HG02678 (cell line): ENCODE measurements around the gene CLNK.

Experiments
- ATAC-seq: cut with Tn5 transposase; IDR thresholded peaks from one replicate; pipeline ENCODE4 v1.9.1; 2021; ENCODE audit warnings: mild to moderate bottlenecking, moderate library complexity; ENCODE audit not compliant: unreplicated experiment

The CLNK gene

GRCh38 chr4:10461091-10461849 lies 223.3 kb downstream of the CLNK start:
- ATAC-seq, result peak; percentile 70

DNA sequence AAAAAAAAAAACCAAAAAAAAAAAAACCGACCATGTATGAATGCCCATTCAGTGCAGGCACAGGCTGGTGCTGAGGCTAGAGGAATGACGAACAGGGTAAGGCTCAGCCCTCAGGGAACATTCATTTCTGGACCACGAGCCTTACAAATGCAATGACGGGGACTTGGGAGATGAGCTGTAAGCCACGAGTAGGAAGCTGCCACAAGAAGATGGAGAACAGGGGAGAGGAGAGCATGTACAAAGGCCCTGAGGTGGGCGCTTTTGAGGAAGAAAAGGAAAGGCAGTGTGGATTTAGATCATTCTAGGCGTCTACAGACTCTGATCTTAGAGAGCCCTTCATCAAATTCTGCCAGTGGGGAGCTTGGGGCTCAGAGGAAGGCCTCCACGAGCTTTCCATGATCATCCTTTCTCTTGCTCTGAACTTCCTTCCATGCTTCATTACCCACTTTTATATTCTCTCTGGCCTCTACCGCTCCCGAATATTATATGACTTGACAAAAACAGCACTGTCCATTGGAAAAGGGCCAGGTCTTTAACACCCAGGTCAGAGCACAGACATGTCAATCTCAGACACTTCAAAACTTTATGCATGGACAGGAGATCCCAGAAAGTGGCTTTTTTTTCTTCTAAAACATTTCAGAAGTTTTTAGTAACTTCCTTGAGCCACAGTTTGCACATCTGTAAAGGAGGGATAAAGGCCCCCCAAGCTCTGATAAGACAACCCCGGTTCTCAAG lies 224.1 kb downstream of the CLNK start:
- no peak for ATAC-seq

GRCh38 chr4:10459305-10459704 lies 225.3 kb downstream of the CLNK start:
- no peak for ATAC-seq

DNA sequence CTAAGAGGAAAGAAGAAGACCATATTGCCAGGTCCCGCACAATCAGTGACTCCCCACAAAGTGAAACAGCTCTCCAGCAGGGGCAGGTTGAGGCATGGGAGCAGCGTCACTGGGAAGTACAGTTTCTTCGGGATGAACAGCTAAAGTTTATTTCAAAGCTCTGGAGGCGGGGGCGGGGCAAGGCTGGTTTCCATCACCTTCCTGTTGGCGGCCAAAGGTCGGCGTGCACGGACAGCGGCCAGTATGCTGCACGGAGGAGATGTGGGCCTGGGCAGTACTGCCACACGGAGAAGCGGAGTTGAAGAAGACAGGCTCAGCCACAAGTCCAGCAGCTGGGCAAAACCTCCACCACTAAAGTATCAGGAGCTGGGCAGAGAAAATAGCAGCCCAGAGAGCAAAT lies 226.4 kb downstream of the CLNK start:
- no peak for ATAC-seq

GRCh38 chr4:10457255-10457801 lies 227.2 kb downstream of the CLNK start, which contains the start of gene ZNF518B:
Gene ZNF518B, minus strand, starts transcription at chr4:10457426. Its CDS starts 11,098 bp downstream, at chr4:10446328.
- ATAC-seq, result peak; percentile 79

GRCh38 chr4:10456595-10457254 lies 227.8 kb downstream of the CLNK start:
- ATAC-seq, result peak; percentile 61

DNA sequence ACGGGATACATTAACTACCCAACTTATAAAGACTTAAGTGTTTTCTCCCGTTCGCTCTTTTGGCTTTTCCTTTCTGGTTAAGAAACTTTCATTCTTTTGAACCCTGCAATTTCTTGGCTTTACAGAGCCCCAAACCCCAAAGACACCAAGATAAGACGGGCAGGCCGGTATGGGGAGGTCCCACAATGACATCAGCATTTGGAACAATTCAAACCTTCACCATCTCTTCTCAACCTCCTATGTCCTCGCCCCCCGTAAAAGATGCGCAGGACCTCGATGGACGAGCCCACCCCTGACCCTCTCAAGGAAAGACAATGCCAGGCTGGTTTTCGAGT lies 228.3 kb downstream of the CLNK start:
- no peak for ATAC-seq

DNA sequence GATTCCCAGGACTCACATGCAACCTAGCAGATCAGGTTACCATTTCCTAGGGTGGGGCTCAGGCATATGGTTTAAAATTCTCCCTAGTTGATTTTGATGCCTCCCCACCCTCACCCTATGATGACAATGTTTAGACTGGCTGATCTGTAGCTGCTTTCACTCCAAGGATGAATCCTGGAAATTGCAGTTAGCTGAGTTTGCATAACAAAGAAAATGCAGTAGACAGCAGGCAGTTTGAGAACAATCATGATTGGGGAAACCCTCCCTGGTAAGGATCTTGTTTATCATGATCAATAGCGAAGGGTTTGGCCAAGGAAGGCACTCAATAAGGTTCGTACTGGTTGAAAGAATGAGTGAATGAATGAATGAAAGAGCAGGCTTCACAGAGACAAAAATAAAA lies 229.4 kb downstream of the CLNK start:
- ATAC-seq, result no peak

DNA sequence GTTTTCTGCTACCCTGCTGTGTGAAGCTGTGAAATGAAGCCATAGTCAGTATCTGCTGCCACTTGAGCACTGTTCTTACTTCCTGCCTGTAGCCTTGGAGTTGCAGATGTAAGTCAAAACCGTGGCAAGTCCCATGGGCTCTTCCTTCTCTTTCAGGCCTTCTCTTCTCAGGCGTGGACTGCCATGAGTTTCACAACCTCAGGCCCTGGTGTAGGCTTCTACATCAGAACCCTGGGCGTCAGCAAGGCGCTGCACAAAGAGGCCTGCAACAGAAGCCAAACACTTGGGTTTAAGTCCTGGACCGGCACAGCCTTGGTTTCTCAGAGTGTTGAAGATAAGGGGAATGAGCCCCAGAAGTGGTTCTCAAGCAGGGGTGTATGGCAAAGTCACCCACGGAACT lies 229.8 kb downstream of the CLNK start:
- no peak for ATAC-seq

DNA sequence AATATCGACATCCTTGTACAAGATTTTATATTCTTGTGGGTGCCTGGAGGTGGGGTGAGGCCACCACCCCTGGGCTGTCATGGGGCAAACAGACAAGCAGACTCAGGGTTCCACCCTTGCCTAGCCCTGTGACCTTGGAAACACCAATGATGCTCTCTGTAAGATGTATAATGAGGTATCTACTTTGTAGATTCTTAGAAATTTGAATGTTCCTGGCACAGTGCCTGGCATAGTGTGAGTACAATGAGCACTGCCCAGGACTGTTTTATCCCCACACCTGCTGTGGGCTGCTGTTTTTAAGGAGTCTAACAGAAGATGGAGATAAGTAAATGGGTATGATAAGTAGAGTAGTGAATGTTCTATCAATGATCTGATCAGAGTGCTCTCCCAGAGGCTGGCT lies 230.4 kb downstream of the CLNK start:
- ATAC-seq, result no peak

DNA sequence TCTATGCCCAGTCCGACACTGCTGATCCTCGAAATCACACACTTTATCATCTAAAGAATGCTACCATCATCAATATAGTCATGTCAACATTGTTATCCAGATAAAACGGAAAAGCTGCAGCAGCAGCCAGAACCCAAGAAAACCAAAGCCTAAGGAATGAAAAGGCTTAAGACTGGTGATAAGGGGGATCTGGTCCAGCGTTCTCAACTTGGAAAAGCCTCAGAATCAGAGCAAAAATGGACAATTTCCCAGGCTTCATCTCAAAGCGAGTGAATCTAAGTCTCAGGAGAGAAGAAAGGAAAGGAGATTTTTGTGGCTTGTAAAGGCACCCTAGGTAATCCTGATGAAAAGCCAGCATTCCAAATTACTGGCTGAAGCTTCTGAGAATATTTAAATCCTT lies 235.6 kb downstream of the CLNK start:
- no peak for ATAC-seq

DNA sequence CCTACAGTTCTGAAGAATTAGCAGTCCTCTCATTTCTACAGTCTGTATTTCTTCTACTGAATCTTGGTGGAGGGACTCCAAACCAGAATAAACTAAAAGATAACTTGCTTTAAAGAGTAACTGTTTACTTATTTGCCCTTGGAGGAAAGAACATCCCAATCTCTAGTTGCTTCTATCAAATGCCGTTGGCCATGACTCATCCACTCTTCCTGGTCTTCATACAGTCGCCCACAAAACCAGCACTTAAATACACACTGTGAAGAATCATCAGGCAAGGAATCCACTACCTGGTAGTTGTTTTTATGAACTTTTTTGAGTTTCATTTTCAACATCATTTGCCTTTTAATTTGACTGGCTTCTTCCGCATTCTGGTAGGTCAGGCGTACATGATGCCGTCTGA lies 241.6 kb downstream of the CLNK start:
- no peak for ATAC-seq

DNA sequence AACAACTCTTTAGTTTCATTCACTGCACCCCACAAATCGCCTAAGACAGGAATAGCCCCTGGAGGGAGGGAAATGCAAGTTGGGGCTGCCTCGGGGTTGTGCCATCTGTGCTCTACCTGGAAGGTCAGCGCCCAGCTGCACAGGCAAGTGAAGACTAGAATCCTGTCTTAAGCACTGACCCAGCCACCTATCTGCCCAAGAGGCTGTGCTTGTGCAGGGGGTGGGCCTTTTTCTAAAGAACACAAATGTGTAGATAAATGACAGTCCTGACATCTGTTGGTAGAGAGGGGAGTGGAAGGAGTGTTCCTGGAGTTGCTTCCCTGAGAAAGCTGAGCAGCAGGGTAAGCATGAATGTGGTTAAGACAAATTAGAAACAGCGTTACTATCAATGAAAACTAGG lies 243.1 kb downstream of the CLNK start:
- ATAC-seq, result no peak

DNA sequence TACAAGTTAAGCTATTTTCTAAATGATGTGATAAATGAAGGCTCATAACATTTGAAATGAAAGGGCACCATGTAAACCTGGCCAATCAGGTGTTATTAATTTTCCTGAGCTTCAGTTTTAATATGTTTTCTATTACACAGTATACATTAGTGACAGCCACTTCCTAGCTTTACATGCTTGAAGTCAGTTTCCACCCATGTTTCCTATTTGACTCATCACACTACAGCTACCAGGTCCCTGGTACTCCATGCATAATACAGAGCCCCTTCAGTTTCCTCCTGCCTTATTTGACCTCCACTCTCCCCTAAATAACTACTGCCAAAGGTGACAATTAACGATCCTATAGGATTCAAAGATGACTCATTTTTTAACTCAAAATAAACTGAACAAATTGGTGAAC lies 245.6 kb downstream of the CLNK start:
- ATAC-seq, result no peak

DNA sequence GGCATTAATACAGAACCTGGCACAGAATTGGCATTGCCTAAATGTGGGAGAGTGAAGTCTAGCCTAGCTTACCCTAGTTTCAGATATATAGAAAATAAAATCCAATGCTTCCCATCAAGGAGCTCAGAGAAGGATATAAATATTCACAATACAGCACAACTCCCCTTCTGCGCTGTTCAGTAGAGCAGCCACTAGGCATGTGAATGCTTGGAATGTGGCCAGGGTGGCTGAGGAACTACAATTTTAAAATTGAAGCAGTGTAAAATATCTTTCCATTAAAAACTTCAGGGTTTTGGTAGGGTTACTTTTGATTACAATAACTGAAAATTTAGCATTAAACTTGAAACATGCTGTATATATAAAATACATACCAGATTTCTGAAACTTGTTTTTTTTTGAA lies 246.8 kb downstream of the CLNK start:
- no peak for ATAC-seq
